GM12878 (cell line): ENCODE results near the gene MYO1C. TPM values are rescaled to one million over a fixed set of nuclear protein-coding genes. Genes with fewer than 3 reads are reported as not detected.

Experiments used
- ATAC-seq: fragments of 200-7000 bp; cut with Tn5 transposase; 3 replicates; pipeline ENCODE4 v1.9.1; 2020; ENCODE audit warnings: mild to moderate bottlenecking, moderate library complexity
- Bru-seq: library from RNA; stranded (reverse); fragments of 400-500 nt; gene quantifications from one replicate; lab custom pipeline; 2021; lab: Mats Ljungman, UMichigan
- BruChase-seq, 2 experiments: library from RNA; stranded (reverse); fragments of 400-500 nt; gene quantifications; one replicate each; lab custom pipeline; 2021; lab: Mats Ljungman, UMichigan
- BruUV-seq: library from RNA; stranded (reverse); fragments of 400-500 nt; replicated peaks from 2 replicates; lab custom pipeline; 2021; lab: Mats Ljungman, UMichigan
- CTCF ChIA-PET: fragments of 300-600 bp; sonication (Branson Sonifier 250); formaldehyde crosslinking; extraction: SDS; loops from one replicate; lab custom pipeline; 2021; ENCODE audit warnings: inconsistent platforms; lab: Yijun Ruan, JAX
- POLR2A ChIA-PET: fragments of 350-600 bp; formaldehyde crosslinking; extraction: SDS; loops from one replicate; lab custom pipeline; 2021; ENCODE audit warnings: inconsistent platforms; lab: Charles Lee
- RAD21 ChIA-PET: fragments of 300-600 bp; sonication (Branson Sonifier 250); formaldehyde crosslinking; loops from one replicate; lab custom pipeline; 2023; ENCODE audit warnings: antibody characterized with exemption; ENCODE audit not compliant: unreplicated experiment; lab: Charles Lee
- SMC1A ChIA-PET: fragments of 300-600 bp; sonication (Branson Sonifier 250); formaldehyde crosslinking; loops from one replicate; lab custom pipeline; 2023; ENCODE audit not compliant: unreplicated experiment, uncharacterized antibody; lab: Charles Lee
- DNase-seq: peaks from one replicate; pipeline ENCODE4 v3.0.0-alpha.2; 2011; ENCODE audit warnings: low read depth, low spot score
- FAIRE-seq: peaks from 3 replicates; lab custom pipeline; 2011; peaks lifted over from hg19 to GRCh38; lab: Jason Lieb, UNC
- H2AFZ ChIP-seq: 2 replicates; pipeline ENCODE4 v1.6.0; 2011; ENCODE audit warnings: low read depth, low read length, control low read depth; ENCODE audit not compliant: control insufficient read depth
- H3K27ac ChIP-seq: 2 replicates; pipeline ENCODE4 v1.5.1; 2011; ENCODE audit warnings: control low read depth; ENCODE audit not compliant: control insufficient read depth, insufficient read depth
- H3K27me3 ChIP-seq, 2 experiments: replicated peaks in 1 of 2; 2 replicates each; pipeline versions ENCODE4 v1.6.0 to v1.6.1; 2011; ENCODE audit warnings: low read length in 1 of 2; ENCODE audit not compliant: control insufficient read depth in 2 of 2, insufficient read depth in 2 of 2
- H3K36me3 ChIP-seq, 2 experiments: 2 replicates each; pipeline ENCODE4 v1.5.1; 2011; ENCODE audit warnings: low read length in 1 of 2; ENCODE audit not compliant: control insufficient read depth in 2 of 2, insufficient read depth in 2 of 2
- H3K4me1 ChIP-seq: 2 replicates; pipeline ENCODE4 v1.6.1; 2011; ENCODE audit warnings: mild to moderate bottlenecking, low read length, moderate library complexity, mixed read lengths; ENCODE audit not compliant: control insufficient read depth, insufficient read depth
- H3K4me2 ChIP-seq: 2 replicates; pipeline ENCODE4 v1.6.0; 2011; ENCODE audit warnings: control low read depth; ENCODE audit not compliant: control insufficient read depth, insufficient read depth
- H3K4me3 ChIP-seq: fragments of 200-600 bp; sonication (generic); 2 replicates; pipeline ENCODE4 v1.5.1; 2016
- H3K79me2 ChIP-seq: 2 replicates; pipeline ENCODE4 v1.6.0; 2011; ENCODE audit warnings: low read length; ENCODE audit not compliant: control insufficient read depth, insufficient read depth
- H3K9ac ChIP-seq: 2 replicates; pipeline ENCODE4 v1.8.0; 2011; ENCODE audit warnings: low read length, control low read depth, mixed read lengths; ENCODE audit not compliant: control insufficient read depth, insufficient read depth
- H3K9me3 ChIP-seq: replicated peaks from 3 replicates; pipeline ENCODE4 v1.5.1; 2011; ENCODE audit warnings: mild to moderate bottlenecking, low read length; ENCODE audit not compliant: control insufficient read depth, insufficient read depth
- H4K20me1 ChIP-seq: 2 replicates; pipeline ENCODE4 v1.6.0; 2011; ENCODE audit not compliant: control insufficient read depth, insufficient read depth
- HDGF ChIP-seq: fragments of 450-650 bp; IDR thresholded peaks from 2 replicates; pipeline ENCODE4 v1.6.1; 2016; ENCODE audit warnings: antibody characterized with exemption
- ZNF24 ChIP-seq: fragments of 450-650 bp; IDR thresholded peaks from 2 replicates; pipeline ENCODE4 v1.6.1; 2017; ENCODE audit warnings: antibody characterized with exemption, mild to moderate bottlenecking
- WGBS: methylation state at CpG from one replicate; pipeline ENCODE4 v1.1.6; 2016; ENCODE audit warnings: low lambda C conversion rate; ENCODE audit not compliant: insufficient replicate concordance, insufficient coverage; ENCODE audit errors: missing lambda C conversion rate; 5-methylcytosine and 5-hydroxymethylcytosine counted together
- in situ Hi-C: fragments of 300-500 bp; cut with MboI; formaldehyde crosslinking; loops from 9 replicates; pipeline ENCODE4 v1.14.3; 2018; ENCODE audit warnings: mixed read lengths
- intact Hi-C: fragments of 100-400 bp; cut with micrococcal nuclease; formaldehyde crosslinking; loops from one replicate; pipeline ENCODE4 v1.14.2; 2022; ENCODE audit not compliant: unreplicated experiment
- long read RNA-seq, 2 experiments: library from polyadenylated mRNA; unstranded; transcript quantifications; one replicate each; pipeline ENCODE4 v2.0.0, GENCODE V29; 2019 to 2020
- polyA minus RNA-seq, 3 experiments: library from RNA; depleted of rRNA, polyadenylated mRNA; stranded (reverse); fragments of >200 nt; gene quantifications; 2 replicates each; pipeline ENCODE4 v1.2.3, GENCODE V29; 2011
- polyA plus RNA-seq, 11 experiments: library from polyadenylated mRNA; depleted of rRNA in 4 of 11; unstranded in 6 of 11; stranded (reverse) in 5 of 11; fragments of >200 nt; fragmentation: Nextera tagmentation in 4 of 11; fragmentation: Illumina TruSeq in 1 of 11; extraction: Ambion mirVana in 4 of 11; extraction: Trizol in 1 of 11; gene quantifications; 1 replicate in 1 of 11; 2 replicates in 10 of 11; pipeline versions ENCODE4 v1.2.1 to v1.2.3, GENCODE V29; 2011 to 2016; ENCODE audit warnings: inconsistent platforms in 2 of 11, missing spikeins in 2 of 11, low read depth in 1 of 11
- total RNA-seq, 4 experiments: library from RNA; depleted of rRNA in 3 of 4; stranded (reverse); fragments of >200 nt in 3 of 4; fragmentation: Illumina TruSeq in 1 of 4; extraction: Trizol in 1 of 4; gene quantifications; 2 replicates each; pipeline versions ENCODE4 v1.2.1 to v1.2.3, GENCODE V29; 2013 to 2021

Gene MYO1C, protein sequence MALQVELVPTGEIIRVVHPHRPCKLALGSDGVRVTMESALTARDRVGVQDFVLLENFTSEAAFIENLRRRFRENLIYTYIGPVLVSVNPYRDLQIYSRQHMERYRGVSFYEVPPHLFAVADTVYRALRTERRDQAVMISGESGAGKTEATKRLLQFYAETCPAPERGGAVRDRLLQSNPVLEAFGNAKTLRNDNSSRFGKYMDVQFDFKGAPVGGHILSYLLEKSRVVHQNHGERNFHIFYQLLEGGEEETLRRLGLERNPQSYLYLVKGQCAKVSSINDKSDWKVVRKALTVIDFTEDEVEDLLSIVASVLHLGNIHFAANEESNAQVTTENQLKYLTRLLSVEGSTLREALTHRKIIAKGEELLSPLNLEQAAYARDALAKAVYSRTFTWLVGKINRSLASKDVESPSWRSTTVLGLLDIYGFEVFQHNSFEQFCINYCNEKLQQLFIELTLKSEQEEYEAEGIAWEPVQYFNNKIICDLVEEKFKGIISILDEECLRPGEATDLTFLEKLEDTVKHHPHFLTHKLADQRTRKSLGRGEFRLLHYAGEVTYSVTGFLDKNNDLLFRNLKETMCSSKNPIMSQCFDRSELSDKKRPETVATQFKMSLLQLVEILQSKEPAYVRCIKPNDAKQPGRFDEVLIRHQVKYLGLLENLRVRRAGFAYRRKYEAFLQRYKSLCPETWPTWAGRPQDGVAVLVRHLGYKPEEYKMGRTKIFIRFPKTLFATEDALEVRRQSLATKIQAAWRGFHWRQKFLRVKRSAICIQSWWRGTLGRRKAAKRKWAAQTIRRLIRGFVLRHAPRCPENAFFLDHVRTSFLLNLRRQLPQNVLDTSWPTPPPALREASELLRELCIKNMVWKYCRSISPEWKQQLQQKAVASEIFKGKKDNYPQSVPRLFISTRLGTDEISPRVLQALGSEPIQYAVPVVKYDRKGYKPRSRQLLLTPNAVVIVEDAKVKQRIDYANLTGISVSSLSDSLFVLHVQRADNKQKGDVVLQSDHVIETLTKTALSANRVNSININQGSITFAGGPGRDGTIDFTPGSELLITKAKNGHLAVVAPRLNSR
- total RNA-seq (2013; cell fraction: nucleolus; rRNA removed), result 95.5 and 115 TPM in 2 replicates
- total RNA-seq (2014; rRNA removed) (32.4 and 40.4 TPM in 2 replicates), total RNA-seq (2014; rRNA removed; fragmentation: Illumina TruSeq; extraction: Trizol) (23.7 and 26.1 TPM in 2 replicates), total RNA-seq (2021) (92.0 and 93.4 TPM in 2 replicates), polyA plus RNA-seq (2011; rRNA removed) (26.0 and 54.0 TPM in 2 replicates), polyA plus RNA-seq (2014; fragmentation: Illumina TruSeq; extraction: Trizol) (26.3 and 39.5 TPM in 2 replicates), polyA plus RNA-seq (2014; fragmentation: Nextera tagmentation; extraction: Ambion mirVana) (1 to 10 TPM; 1.2 to 3.6 TPM), polyA plus RNA-seq (2014; rRNA removed) (51.1 and 59.3 TPM in 2 replicates), polyA plus RNA-seq (2016; fragmentation: Nextera tagmentation; extraction: Ambion mirVana) (10 to 100 TPM; 32.1 to 33.6 TPM), polyA minus RNA-seq (2011; rRNA and poly(A)+ RNA removed) (112 and 124 TPM in 2 replicates), Bru-seq, nascent RNA (percentile 72 among the genes with signal in this experiment), BruChase-seq, experiment 1, labeled RNA remaining after a 6-hour chase (percentile 91 among the genes with signal in this experiment), BruChase-seq, experiment 2, labeled RNA remaining after a 2-hour chase (percentile 83 among the genes with signal in this experiment)
- 59.3 TPM for polyA plus RNA-seq (2011; ENCODE audit: low read depth)
- 42.2 and 49.6 TPM in 2 replicates for polyA plus RNA-seq (2011; cell fraction: cytosol; rRNA removed)
- 105 and 115 TPM in 2 replicates for polyA plus RNA-seq (2011; cell fraction: nucleus; rRNA removed)
- polyA plus RNA-seq (2012), result 58.9 and 78.3 TPM in 2 replicates
- polyA minus RNA-seq (2011; cell fraction: cytosol; rRNA and poly(A)+ RNA removed), result 23.8 and 35.1 TPM in 2 replicates
- polyA minus RNA-seq (2011; cell fraction: nucleus; rRNA and poly(A)+ RNA removed), result 52.8 and 76.2 TPM in 2 replicates
- long read RNA-seq, experiment 1, full-length matches to known transcripts, result 4 of 14 reads
- long read RNA-seq, experiment 1, partial matches to known transcripts, result 6 of 14 reads
- long read RNA-seq, experiment 1, other reads (novel, unspliced or antisense), result 4 of 14 reads
- long read RNA-seq, experiment 2, partial matches to known transcripts, result 4 of 8 reads
- long read RNA-seq, experiment 2, other reads (novel, unspliced or antisense), result 4 of 8 reads

DNA sequence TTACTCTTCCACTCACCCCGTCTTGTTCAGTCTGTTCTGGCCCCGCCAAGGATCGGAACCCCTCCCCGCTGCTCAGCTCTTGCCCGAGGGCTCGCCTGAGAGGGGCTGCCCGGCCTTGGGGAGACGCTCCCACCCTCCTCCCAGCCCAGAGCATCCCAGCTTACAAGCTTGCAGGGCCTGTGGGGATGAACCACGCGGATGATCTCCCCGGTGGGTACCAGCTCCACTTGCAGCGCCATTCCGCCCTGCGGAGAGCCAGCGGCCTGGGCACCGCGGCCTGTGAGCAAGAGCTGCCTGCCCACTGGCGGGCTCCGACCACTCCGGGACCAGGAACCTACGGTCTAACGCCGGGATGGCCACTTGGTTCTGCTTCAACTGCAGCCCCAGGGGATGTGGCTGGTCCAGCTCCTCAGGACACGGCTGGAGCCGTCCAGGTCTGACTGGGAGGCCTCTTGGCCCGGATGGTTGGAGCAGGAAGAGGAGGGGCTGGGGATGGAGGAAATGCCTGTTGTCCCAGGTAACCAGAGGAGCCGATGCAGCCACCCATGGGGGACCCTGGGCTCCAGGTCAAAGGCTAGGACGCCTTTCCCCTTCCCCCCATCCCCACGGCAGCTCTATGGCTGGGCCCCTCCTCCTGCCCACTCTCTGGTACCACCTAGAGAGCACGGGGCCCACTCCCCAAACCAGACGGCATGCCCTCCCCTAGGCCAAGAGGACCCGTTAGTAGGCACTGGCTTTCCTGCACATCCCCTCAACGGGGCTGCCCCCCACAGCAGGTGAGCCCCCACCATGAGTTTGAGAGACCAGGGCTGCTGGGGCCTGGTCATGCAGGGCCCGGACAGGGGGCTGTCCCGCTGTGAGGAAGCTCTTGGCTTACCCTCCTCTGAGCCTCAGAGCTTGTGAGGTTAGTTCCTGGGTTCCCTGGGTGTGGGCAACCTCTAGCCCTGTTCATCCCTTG lies at the start of gene MYO1C:
TSS of gene MYO1C (minus strand) at position 438 of the 958 bp plus-strand sequence. CDS start at position 239, 199 bp downstream.
- peak within 1 kb of the TSS; percentile 44; the same call in 1 of the 2 replicates for H3K9ac ChIP-seq
- in situ Hi-C loops (no loop called here), intact Hi-C loops (no loop called here)
- ChIA-PET POLR2A (interaction anchor here (1.5 kb wide), 1 partner anchor 18 kb away, joined by 11 read pairs; no protein-coding TSS in a partner anchor), SMC1A (interaction anchor here (1.3 kb wide), 1 partner anchor 33 kb away, joined by 3 read pairs; no protein-coding TSS in a partner anchor), CTCF (interaction anchor here (1.2 kb wide), 2 partner anchors 23 to 126 kb away, joined by 3 to 5 read pairs; no protein-coding TSS in a partner anchor), RAD21 (interaction anchor here (0.8 to 1.1 kb wide), 2 partner anchors 23 to 127 kb away, joined by 3 read pairs; no protein-coding TSS in a partner anchor)
- peaks cover 14% of the 10 kb centered on the region for H3K4me1 ChIP-seq
- peak within 1 kb of the TSS; percentile 51; the same call in 1 of the 2 replicates for H2AFZ ChIP-seq
- no peaks in the 10 kb centered on the region for H3K27me3 ChIP-seq
- DNase-seq, result no peak
- no peaks in the 10 kb centered on the region for H3K79me2 ChIP-seq
- no peaks in the 10 kb centered on the region for H4K20me1 ChIP-seq
- no peak for FAIRE-seq
- no peak within 1 kb of the TSS for H3K27ac ChIP-seq
- ATAC-seq, result no peak
- WGBS, result 61% methylated on average over 35 of the region's 35 CpGs
- BruUV-seq, result no TSS peak
- H3K9me3 ChIP-seq, result no peaks in the 10 kb centered on the region
- peak within 1 kb of the TSS; percentile 99 for H3K4me2 ChIP-seq
- TF ChIP-seq ZNF24 (no peak), HDGF (0 out of 2 replicates have a peak, but pooled peaks have one; percentile 4)
- TF ChIP-seq, all 136 proteins: peak for 1
- Histone ChIP-seq H3K4me3 (peak within 1 kb of the TSS; percentile 60; the same call in 1 of the 2 replicates), H3K36me3 (peaks cover 0 to 4% of the 10 kb centered on the region in 2 experiments; a peak in 1 of 4 replicates)
